Endothelial cell of umbilical vein (primary cell): Measurements from ENCODE around the gene C16orf87.

Source experiments
- EZH2 ChIP-seq: IDR thresholded peaks from 2 replicates; pipeline ENCODE4 v1.6.1; 2012; ENCODE audit warnings: borderline replicate concordance, low read depth, mild to moderate bottlenecking, moderate library complexity, low read length, inconsistent platforms; ENCODE audit not compliant: severe bottlenecking
- FOS ChIP-seq: IDR thresholded peaks from 2 replicates; pipeline ENCODE4 v1.6.1; 2011; ENCODE audit warnings: mild to moderate bottlenecking, low read length, moderate library complexity, borderline replicate concordance; ENCODE audit not compliant: insufficient read depth
- JUN ChIP-seq: IDR thresholded peaks from 2 replicates; pipeline ENCODE4 v1.6.1; 2011; ENCODE audit warnings: borderline replicate concordance, low read depth; ENCODE audit not compliant: insufficient read length, insufficient read depth
- MYC ChIP-seq: IDR thresholded peaks from one replicate; pipeline ENCODE4 v1.6.1; 2011; ENCODE audit warnings: mild to moderate bottlenecking, low read depth, low read length
- POLR2A ChIP-seq: IDR thresholded peaks from 2 replicates; pipeline ENCODE4 v1.6.1; 2012; ENCODE audit warnings: low read depth, mild to moderate bottlenecking, control low read depth, low read length
- POLR2AphosphoS5 ChIP-seq: IDR thresholded peaks from 2 replicates; pipeline ENCODE4 v1.6.1; 2012; ENCODE audit warnings: low read depth, mild to moderate bottlenecking, control low read depth, low read length, moderate library complexity; ENCODE audit not compliant: insufficient read depth
- TF ChIP-seq, protein P1 (sequence below), 2 donors: IDR thresholded peaks; 1 replicate in 1 of 2; 2 replicates in 1 of 2; pipeline ENCODE4 v1.5.1; 2011; ENCODE audit warnings: low read length in 2 of 2, mild to moderate bottlenecking in 2 of 2, moderate library complexity in 2 of 2, control low read depth in 1 of 2, inconsistent platforms in 1 of 2, low read depth in 1 of 2; ENCODE audit not compliant: insufficient read depth in 1 of 2; ENCODE audit errors: extremely low read depth in 1 of 2
- TF ChIP-seq, protein P2 (sequence below): IDR thresholded peaks from 2 replicates; pipeline ENCODE4 v1.6.1; 2011; ENCODE audit not compliant: insufficient read depth, insufficient read length

DNA sequence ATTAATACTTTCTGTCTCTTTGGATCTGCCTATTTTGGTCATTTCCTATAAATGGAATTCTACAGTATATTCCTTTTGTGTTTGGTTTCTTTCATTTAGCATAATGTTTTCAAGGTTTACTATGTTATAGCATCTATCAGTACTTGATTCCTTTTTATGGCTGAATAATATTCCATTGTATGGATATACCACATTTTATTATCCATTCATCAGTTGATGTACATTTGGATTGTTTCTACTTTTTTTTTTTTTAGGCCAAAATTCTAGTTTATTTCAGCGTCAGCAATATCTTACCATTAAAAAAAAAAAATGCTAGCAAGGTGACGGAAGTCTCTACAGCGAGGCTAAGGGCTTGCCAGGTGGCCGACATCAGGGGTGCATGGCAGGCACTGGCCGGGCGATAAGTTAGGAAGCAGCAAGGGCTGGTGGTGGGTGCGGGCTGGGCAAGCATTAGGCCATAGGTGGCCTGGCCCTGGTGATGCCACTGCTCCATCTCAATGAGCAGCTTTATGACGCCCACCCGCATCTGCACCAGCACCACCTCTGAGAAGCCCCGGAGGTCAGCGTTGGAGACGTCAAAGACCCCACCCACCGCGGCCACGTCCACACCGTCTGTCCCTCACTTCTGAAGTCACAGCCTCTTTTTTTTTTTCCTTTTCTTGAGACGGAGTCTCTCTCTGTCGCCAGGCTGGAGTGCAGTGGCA lies 11.4 kb upstream of the C16orf87 start:
- TF ChIP-seq, protein P1, sequence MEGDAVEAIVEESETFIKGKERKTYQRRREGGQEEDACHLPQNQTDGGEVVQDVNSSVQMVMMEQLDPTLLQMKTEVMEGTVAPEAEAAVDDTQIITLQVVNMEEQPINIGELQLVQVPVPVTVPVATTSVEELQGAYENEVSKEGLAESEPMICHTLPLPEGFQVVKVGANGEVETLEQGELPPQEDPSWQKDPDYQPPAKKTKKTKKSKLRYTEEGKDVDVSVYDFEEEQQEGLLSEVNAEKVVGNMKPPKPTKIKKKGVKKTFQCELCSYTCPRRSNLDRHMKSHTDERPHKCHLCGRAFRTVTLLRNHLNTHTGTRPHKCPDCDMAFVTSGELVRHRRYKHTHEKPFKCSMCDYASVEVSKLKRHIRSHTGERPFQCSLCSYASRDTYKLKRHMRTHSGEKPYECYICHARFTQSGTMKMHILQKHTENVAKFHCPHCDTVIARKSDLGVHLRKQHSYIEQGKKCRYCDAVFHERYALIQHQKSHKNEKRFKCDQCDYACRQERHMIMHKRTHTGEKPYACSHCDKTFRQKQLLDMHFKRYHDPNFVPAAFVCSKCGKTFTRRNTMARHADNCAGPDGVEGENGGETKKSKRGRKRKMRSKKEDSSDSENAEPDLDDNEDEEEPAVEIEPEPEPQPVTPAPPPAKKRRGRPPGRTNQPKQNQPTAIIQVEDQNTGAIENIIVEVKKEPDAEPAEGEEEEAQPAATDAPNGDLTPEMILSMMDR (IDR thresholded peaks at IDR 0.05; ENCODE audit: extremely low read depth in 1 of 2, insufficient read depth in 1 of 2, low read depth in 1 of 2, low read length in 2 of 2): no peak
- TF ChIP-seq POLR2A: no peak
- TF ChIP-seq EZH2: no peak
- TF ChIP-seq MYC: no peak
- TF ChIP-seq, protein P2, sequence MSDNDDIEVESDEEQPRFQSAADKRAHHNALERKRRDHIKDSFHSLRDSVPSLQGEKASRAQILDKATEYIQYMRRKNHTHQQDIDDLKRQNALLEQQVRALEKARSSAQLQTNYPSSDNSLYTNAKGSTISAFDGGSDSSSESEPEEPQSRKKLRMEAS: no peak
- TF ChIP-seq POLR2AphosphoS5: no peak
- no peak for TF ChIP-seq FOS
- TF ChIP-seq JUN: no peak
